GM21723 (cell line): ENCODE results near the gene COL25A1.
"Not testable (repeated sequence)": the region's sequence is repeated elsewhere in the genome, so short reads cannot be mapped to it uniquely, and the experiment has no call there.

ENCODE experiments used
- ATAC-seq: cut with Tn5 transposase; IDR thresholded peaks from one replicate; pipeline ENCODE4 v1.9.1; 2021; ENCODE audit warnings: mild to moderate bottlenecking, moderate library complexity; ENCODE audit not compliant: unreplicated experiment

Gene COL25A1

GRCh38 chr4:108972613-108973283 lies 329.7 kb downstream of the COL25A1 start:
- ATAC-seq = no peak

GRCh38 chr4:108971473-108971872 lies 331.0 kb downstream of the COL25A1 start:
- ATAC-seq = no peak

GRCh38 chr4:108965472-108966076 lies 336.9 kb downstream of the COL25A1 start:
- ATAC-seq = no peak

- no peak for ATAC-seq
Measured at GRCh38 chr4:108965016-108965415, 337.4 kb downstream of the COL25A1 start.

GRCh38 chr4:108963910-108964309 lies 338.5 kb downstream of the COL25A1 start:
- ATAC-seq = no peak

- no peak for ATAC-seq
Measured at GRCh38 chr4:108959491-108959890, 343.0 kb downstream of the COL25A1 start.

- no peak for ATAC-seq
Measured at GRCh38 chr4:108954880-108955279, 347.6 kb downstream of the COL25A1 start.

- ATAC-seq = no peak
Measured at GRCh38 chr4:108953941-108954340, 348.5 kb downstream of the COL25A1 start.

- ATAC-seq = no peak
Measured at GRCh38 chr4:108950158-108950915, 352.1 kb downstream of the COL25A1 start.

GRCh38 chr4:108947526-108947925 lies 354.9 kb downstream of the COL25A1 start:
- ATAC-seq = no peak

- ATAC-seq = no peak
Measured at GRCh38 chr4:108946237-108946636, 356.2 kb downstream of the COL25A1 start.

GRCh38 chr4:108943976-108944591 lies 358.4 kb downstream of the COL25A1 start:
- no peak for ATAC-seq

GRCh38 chr4:108943371-108943770 lies 359.1 kb downstream of the COL25A1 start:
- no peak for ATAC-seq

GRCh38 chr4:108941904-108942430 lies 360.5 kb downstream of the COL25A1 start:
- ATAC-seq = no peak

- ATAC-seq = no peak
Measured at GRCh38 chr4:108940634-108941033, 361.8 kb downstream of the COL25A1 start.

- no peak for ATAC-seq
Measured at GRCh38 chr4:108940149-108940548, 362.3 kb downstream of the COL25A1 start.

GRCh38 chr4:108937066-108937465 lies 365.4 kb downstream of the COL25A1 start:
- no peak for ATAC-seq

- ATAC-seq = not testable (repeated sequence)
Measured at GRCh38 chr4:108933925-108934324, 368.5 kb downstream of the COL25A1 start.

- ATAC-seq = no peak
Measured at GRCh38 chr4:108933046-108933445, 369.4 kb downstream of the COL25A1 start.

GRCh38 chr4:108931926-108932325 lies 370.5 kb downstream of the COL25A1 start:
- no peak for ATAC-seq

GRCh38 chr4:108930186-108930585 lies 372.3 kb downstream of the COL25A1 start:
- ATAC-seq = no peak
